DMS53 treated with DMSO at 0.1 percent for 48 hours (cell line): ENCODE measurements around the gene NPIPB8.
"Not testable (repeated sequence)": the region's sequence is repeated elsewhere in the genome, so short reads cannot be mapped to it uniquely, and the experiment has no call there.

Source experiments
- DNase-seq: peaks from one replicate; lab custom pipeline; 2025; ENCODE audit not compliant: unreplicated experiment; lab: John Stamatoyannopoulos, UW

The NPIPB8 gene

DNA sequence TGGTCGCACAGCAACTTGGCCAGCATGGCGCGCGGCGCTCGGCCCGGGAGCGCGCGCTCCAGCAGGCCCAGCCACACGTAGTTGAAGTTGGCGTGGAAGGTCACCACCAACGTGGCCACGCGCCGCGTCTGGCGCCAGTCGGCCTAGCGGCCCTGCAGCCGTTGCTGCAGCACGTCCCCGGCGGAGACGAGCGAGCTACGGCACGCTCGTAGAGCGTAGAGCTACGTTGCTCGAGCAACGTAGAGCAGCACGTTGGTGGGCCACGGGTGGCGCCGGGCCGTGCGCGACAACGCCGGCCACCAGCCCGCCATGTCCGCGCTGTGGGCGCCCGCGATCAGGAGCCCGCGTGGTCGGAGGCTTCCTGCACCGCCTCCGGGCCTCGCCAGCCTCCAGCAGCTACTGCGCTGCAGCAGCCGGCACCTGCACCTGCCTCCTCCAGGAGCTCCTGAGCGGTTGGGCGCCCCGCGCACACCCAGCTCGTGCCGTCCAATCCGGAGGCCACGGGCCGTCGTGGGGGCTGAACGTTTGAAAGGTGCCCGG is 14.6 kb upstream of the NPIPB8 start:
- peak; percentile 49 for DNase-seq

DNA sequence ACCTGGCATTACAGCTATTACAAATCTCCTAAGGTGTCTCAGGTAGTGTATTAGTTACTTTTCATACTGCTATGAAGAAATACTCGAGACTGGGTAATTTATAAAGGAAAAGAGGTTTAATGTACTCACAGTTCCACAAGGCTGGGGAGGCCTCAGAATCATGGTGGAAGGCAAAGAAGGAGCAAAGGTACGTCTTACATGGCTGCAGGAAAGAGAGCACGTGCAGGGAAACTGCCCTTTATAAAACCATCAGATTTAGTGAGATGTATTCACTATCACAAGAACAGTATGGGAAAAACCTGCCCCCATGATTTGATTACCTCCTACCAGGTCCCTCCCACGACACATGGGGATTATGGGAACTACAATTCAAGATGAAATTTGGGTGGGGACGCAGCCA is 7.0 kb upstream of the NPIPB8 start:
- DNase-seq, result not testable (repeated sequence)

DNA sequence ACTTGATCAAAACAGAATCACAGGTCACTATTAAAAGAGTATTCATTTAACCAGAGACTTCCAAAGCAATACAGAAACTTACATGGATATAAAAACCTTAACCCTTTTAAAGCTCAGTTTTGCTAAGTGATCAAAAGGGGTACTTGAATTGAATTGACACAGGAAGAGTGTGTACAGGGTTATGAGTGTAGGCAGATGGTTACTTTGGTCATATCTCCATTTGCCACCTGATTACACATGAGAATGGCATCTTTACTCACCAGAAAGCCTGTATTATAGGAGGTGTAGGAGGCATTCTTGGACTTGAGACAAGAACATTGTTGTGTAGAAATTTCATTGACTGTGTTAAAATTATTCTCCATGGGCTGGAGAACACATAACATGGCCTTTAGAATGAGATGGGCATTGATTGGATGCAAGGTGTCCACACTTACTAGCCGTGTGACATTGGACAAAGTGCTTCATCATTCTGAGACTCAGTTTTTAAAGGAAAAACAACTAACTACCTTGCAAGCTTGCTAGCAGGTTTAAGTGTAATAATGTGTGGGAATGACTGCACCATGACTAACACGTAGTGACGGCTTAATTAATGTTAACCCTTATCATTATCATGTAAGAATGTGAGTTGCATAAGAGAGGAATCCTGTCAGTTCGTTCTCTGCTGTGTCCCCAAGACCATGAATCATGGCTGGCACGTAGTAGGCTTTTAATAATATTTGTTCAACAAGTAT is 1.6 kb upstream of the NPIPB8 start:
- DNase-seq, result not testable (repeated sequence)

DNA sequence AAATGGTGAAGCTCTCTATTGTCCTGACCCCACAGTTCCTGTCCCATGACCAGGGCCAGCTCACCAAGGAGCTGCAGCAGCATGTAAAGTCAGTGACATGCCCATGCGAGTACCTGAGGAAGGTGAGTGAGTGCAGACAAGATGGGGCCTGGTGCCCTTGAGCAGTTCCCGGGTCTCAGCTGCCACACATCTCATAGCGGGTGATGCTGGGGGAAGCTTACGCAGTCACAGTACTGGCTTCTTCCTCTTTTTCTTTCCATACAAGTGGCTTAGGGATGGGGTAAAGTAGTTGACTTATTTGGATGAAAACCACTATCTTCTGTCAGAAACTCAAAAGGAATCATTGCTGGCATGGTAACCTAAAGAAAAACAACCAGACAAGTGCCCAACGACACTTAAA is 494 bp downstream of the NPIPB8 start:
- not testable (repeated sequence) for DNase-seq

DNA sequence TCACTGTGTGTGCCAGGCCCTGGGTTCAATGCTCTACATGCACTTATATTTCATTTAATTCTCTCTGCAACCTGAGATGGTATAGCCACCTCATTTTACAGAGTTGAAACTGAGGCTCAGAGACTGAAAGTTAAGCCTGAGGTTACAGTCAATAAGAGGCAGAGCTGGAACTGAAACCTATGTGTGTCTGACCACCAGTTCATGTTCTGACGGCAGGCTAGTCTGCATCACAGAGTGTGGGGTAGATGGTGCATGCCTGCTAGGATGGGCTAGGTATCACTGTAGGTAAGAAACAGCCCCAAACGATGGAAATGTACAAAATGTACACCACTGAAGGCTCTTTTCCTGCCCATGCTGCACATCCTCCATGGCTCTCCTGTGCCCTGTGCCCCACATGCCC is 2.1 kb downstream of the NPIPB8 start:
- DNase-seq, result not testable (repeated sequence)

DNA sequence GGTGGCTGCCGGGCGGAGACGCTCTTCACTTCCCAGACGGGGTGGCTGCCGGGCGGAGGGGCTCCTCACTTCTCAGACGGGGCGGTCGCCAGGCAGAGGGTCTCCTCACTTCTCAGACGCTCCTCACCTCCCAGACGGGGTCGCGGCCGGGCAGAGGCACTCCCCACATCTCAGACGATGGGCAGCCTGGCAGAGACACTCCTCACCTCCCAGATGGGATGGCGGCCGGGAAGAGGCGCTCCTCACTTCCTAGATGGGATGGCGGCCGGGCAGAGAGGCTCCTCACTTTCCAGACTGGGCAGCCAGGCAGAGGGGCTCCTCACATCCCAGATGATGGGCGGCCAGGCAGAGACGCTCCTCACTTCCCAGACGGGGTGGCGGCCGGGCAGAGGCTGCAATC is 28.4 kb downstream of the NPIPB8 start:
- DNase-seq, result not testable (repeated sequence)

DNA sequence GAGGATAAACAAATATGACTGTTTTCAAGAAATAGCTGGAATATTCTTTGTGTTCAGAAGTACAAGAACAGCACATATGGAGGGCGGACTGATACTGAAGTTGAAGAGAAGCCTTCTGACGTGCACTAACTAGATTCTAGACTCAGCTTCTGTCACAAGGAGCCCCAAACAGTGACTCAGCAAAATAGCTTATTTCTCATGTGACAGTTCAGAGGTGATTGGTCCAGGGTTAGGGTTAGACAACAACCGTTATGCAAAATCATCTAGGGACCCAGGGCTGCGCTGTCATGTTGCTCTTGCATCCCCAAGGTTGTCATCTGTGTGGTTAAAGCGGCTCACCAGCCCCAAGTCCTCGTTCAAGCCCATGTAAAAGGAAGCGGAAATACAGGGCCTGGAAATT is 29.6 kb downstream of the NPIPB8 start:
- DNase-seq, result not testable (repeated sequence)

DNA sequence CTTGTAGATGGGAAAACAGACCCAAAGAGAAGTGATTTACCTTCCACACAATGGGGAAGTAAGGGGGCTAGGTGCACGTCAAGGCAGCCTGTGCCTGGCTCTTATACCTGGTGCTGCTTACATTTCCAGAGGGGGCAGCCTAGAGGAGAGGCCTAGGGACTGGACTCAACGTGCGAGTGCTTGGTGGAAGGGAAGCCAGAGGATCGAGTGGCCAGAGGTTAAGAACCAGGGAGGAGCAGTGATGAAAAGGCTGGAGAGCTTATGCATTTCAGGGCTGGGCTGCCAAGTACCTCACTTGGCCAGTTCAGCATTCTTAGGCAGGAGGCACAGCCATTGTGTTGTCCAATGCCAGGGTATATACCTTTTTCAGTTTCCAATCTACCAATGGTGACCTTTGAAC is 30.3 kb downstream of the NPIPB8 start:
- not testable (repeated sequence) for DNase-seq

DNA sequence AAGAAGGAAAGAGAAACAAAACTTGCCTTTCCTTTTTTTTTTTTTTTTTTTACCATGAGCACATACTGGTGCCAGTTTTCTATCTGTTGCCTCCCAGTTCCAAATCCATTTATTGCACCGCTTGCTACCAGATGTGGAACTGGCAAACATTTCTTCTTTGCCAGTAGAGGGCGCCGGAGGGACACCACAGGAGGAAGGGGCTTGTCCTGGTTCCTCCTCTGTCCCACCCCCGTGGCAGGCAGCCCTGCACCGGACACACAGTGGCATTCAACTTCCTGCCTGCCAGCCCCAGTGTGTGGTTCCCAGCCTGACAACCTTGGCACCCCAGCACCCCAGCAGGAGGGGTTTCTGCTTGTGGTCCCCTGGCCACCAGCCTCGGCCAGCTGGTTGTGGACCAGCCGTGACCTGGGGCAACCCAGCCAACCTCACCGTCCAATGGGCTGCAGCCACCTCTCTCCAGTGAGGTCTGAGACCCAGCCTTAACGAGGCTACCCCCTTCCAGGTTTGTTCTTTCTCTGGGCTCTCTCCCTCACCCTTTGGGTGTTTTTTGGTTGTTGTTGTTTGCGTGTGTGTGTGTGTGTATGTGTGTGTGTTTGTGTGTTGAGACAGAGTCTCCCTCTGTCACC is 50.6 kb downstream of the NPIPB8 start:
- DNase-seq, result not testable (repeated sequence)

DNA sequence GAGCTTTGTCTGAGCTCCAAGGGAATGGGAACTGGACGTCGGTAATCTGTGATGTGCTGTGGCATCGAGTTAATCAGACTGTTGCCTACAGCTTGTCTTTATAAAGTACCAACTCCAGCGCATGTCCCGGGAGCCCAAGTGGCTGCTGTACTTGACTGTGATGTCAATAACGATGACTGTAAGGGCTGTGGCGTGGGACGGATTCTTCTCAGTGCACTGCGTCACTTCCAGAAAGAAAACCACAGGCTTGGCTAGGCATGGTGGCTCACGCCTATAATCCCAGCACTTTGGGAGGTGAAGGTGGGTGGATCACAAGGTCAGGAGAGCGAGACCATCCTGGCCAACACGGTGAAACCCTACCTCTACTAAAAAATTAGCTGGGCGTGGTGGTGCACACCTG is 51.6 kb downstream of the NPIPB8 start:
- DNase-seq, result not testable (repeated sequence)

DNA sequence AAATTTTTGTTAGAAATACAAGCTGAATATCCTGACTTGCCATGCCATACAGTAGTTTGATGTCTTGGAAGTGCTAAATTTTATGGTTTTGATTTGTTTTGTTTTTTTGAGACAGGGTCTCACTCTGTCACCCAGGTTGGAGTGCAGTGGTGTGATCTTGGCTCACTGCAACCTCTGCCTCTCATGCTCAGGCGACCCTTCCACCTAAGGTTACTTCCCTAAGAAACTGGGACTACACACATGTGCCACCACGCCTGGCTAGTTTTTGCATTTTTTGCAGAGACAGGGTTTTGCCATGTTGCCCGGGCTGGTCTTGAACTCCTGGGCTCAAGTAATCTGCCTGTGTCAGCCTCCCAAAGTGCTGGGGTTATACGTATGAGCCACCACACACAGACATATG is 53.9 kb downstream of the NPIPB8 start:
- DNase-seq, result not testable (repeated sequence)

DNA sequence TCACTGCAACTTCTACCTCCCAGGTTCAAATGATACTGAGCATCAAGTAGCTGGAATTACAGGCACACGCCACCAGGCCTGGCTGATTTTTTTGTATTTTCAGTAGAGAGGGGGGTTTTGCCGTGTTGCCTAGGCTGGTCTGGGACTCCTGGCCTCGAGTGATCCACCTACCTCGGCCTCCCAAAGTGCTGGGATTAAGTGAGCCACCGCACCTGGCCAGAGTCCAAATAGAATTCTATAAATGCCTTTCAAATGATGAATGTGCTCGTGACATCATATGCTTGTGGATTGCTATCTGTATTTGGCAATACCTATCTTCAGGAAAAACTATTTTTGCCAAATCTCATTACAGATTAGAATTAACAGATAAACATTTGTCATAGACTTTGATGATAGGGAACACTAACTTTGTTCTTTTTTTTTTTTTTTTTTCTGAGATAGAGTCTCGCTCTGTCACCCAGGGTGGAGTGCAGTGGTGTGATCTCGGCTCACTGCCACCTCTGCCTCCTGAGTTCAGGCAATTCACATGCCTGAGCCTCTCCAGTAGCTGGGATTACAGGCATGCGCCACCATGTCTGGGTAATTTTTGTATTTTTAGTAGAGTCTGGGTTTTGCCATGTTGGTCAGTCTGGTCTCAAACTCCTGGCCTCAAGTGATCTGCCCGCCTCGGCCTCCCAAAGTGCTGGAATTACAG is 55.5 kb downstream of the NPIPB8 start:
- DNase-seq, result not testable (repeated sequence)

DNA sequence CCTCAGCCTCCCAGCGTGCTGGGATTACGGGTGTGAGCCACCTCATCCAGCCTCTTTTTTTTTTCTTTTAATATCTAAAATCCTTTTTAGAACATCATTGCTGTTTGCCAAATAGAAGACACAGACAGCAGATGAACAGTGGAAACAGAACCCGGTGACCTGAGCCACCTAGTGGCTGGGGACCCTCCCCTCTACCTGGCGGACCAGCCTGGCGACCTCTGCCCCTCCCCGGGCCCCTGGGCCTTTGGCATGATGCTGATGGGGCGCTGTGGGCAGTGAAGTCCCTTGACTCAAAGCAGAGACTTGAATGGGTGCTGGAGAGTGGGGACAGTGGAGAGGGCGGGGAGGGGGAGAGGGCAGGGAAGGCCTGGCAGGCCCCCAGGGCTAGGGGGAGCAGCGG is 61.9 kb downstream of the NPIPB8 start:
- DNase-seq, result not testable (repeated sequence)

DNA sequence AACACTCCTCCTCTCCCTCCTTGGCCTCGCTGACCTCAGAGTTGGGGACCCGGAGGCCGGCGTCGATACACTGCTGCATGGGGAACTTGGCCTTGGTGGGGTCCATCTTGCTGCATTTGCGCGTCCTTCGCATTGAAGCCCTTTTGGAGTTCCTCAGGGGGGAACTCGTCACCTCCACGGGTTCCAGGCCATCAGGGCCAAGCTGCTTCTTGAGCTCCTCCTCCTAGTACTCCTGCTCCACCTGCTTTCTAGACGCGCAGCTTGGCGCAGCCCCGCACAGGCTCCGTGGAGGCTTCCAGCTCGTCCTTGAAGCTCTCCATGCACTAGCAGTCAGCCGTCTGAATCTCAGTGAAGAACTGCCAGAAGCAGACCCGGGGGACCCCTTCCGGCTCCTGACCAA is 62.5 kb downstream of the NPIPB8 start:
- not testable (repeated sequence) for DNase-seq

DNA sequence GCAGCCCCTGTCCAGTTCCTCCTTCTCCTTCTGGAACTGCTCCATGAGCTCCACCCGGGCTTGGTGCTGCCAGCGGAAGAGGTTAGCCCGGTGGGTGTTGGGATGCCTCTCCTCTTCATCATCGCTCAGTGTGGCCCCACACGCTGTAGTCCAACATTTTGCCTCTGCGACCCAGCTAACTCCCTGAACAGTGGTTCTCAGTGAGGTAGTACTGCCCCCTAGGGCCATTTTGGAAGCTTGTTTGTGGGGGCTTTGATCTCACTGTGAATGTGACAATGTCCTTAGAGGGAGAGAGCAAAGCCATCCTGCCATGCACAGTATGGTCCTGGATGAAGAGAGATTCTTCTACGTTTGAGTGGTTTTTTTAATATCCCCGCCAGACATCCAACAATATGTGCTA is 63.5 kb downstream of the NPIPB8 start:
- DNase-seq, result not testable (repeated sequence)

DNA sequence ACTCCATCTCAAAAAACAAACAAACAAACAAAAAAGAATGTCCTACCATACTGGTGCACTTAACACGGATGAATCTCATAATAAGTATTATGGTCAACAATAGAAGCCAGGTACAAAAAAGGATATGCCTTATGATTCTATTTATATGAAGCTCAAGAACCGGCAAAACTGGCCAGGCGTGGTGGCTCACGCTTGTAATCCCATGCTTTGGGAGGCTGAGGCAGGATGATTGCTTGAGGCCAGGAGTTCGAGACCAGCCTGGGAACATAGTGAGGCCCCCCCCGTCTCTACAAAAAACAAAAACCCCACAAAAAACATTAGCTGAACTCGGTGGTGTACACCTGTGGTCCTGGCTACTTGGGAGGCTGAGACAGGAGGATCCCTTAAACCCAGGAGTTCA is 66.4 kb downstream of the NPIPB8 start:
- DNase-seq, result not testable (repeated sequence)
